GM19463 (cell line): ENCODE results near the gene LAGE3.
A peak's percentile ranks its signal among the peaks of the same experiment; 100 is the strongest.
"Not testable (repeated sequence)": the region's sequence is repeated elsewhere in the genome, so short reads cannot be mapped to it uniquely, and the experiment has no call there.

Source experiments
- ATAC-seq: cut with Tn5 transposase; IDR thresholded peaks from one replicate; pipeline ENCODE4 v1.9.1; 2021; ENCODE audit warnings: mild to moderate bottlenecking, moderate library complexity; ENCODE audit not compliant: unreplicated experiment

LAGE3 gene

DNA sequence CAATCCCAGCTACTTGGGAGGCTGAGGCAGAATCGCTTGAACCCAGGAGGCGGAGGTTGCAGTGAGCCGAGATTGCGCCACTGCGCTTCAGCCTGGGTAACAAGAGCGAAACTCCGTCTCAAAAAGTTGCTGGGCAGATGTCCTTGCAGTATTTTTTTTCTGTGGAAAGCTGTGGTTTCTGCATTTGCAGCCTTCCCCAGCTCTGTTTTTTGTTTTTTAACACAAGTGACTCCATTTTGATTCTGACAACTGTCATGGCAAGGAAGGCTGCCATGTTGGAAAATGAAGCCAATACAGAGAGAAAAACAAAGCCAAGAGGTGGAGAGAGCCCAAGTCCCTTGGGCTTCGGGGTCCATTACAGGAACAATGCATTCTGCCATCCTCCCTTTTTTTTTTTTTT lies 23.0 kb upstream of the LAGE3 start:
- ATAC-seq = no peak

DNA sequence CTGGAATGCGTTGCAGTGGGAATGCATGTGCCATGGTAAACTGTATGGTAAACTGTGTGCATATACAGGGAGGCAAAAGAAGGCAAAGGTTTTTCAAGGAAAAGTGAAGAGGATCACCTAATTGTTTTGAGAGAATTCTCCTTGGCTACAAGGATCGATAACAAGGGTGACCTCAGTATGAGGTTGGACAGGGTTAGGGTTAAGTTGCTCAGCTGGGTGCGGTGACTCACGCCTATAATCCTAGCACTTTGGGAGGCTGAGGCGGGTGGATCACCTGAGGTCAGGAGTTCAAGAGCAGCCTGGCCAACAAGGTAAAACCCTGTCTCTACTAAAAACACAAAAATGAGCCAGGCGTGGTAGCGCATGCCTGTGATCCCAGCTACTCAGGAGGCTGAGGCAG lies 22.3 kb upstream of the LAGE3 start:
- ATAC-seq = not testable (repeated sequence)

DNA sequence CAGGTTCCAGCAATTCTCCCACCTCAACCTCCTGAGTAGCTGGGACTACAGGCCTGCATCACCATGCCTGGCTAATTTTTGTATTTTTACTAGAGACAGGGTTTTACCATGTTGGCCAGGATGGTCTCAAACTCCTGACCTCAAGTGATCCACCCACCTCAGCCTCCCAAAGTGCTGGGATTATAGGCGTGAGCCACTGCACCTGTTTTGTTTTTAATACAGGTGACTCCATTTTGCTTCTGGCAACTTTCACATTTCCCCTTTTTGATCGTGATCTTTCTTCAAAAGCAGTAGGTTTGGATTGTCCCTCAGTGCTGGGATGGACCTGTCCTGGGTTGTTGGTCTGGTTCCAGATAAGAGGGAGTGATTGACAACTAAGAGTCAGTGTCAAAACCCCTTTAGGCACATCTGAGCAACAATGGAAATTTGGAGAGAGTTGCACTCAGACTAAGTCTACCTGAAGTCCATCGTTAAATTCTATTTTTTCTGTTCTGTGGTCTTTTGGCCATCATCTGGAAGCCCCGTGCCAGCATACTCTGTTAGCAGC lies 17.6 kb upstream of the LAGE3 start:
- not testable (repeated sequence) for ATAC-seq

DNA sequence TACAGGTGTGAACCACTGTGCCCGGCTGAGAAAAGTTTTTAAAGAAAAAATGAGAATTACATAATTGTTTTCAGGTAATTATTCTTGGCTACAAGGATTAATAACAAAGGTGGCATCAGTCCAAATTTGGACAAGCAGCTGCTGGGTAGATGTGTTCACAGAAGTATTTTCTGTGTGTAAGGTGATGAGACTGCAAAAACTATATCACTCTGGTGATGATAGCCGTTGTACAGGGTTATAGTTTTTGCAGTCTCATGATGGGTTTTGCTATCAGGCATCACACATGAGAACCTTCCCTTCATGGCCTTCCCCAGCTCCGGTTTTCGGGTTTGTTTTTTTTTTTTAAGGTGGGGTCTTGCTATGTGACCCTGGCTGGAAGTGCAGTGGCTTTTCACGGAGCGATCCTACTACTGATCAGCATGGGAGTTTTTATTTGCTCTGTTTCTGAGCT lies 16.4 kb upstream of the LAGE3 start:
- no peak for ATAC-seq

DNA sequence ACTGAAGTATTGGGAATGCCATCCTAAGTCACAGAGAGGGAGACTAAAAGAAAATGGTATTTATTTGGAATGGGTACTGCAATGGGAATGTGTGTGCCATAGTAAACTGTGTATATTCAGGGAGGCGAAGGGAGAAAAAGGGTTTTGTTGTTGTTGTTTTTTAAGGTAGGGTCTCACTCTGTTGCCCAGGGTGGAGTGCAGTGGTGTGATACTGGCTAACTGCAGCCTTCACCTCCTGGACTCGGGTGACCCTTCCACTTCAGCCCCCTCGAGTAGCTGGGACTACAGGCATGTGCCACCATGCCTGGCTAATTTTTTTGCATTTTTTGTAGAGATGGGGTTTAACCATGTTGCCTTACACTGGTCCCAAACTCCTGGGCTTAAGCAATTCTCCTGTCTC lies 15.6 kb upstream of the LAGE3 start:
- ATAC-seq = no peak

DNA sequence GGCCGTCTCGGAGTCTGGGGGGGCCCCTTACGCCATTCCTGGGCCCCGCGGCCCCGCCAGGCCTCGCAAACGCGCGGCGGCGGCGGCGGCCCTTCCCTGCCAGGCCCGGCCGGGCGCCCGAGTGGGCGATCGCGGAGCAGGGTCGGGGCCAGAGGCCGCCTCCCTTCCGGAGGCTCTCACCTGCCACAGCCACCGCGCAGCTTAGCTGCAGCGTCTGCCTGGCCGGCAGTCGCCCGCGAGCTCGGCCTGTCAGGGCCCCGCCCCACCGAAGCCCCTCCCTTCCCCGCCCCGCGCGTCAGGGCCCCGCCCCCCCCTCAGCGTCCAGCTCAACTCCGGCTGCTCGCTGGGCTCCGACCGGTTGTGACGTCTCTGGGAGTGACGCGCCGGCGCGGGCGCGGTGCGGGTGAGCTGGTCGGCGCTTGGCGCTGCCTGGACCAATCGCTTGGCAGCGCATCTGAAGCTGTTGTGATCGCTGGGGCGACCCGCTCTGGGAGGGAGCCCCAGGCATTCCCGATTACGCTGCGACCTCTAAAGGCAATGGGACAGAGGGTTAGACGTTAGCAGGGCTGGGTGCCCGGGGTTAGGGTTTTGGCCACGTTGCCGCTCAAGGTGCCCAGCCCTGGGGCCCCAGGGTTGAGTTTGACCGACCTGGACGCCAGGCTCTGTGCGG lies 11.5 kb upstream of the LAGE3 start, which contains the start of gene SLC10A3:
Gene SLC10A3, minus strand, starts transcription at position 216 of the 670 bp plus-strand sequence. CDS start 1,689 bp downstream, outside the sequence.
- peak; percentile 78 for ATAC-seq

DNA sequence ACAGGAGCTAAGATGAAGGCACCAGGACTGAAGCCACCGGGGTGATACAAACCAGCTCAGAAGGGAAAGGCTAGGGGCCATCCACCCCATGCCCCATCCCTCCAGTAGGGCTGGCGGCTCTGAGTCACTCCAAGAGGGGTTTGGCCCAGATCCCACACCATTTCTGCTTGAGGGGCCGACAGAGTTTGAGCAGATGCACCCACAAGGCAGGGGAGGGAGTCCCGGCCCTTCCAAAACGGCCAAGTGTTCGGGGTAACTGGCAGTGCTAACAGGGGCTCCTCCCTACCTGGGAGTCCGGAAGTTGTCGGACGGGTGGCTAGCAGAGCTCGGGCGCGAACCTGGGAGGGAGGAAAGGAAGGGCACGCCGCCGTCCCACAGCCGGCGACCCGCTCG lies 10.9 kb upstream of the LAGE3 start:
- ATAC-seq = peak; percentile 16

DNA sequence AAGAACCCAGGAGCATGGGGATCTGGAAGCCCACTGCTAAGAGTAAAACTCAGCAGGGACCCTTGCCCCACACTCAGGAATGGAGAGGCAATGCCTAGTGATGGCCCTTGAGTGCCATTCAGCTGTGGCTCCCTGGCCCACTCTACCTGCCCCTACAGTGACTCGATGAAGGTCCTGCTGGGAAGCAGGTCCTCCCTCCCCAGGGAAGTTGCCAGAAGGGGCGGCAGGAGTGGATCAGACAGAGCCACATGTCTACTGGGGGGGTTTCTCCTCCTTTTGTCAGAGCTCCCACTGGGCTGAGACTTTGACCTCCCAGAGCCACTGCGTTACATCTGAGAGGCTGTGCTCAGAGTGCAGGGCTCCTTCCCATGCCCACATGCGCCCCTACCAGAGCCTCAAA lies 10.1 kb upstream of the LAGE3 start:
- ATAC-seq = no peak

DNA sequence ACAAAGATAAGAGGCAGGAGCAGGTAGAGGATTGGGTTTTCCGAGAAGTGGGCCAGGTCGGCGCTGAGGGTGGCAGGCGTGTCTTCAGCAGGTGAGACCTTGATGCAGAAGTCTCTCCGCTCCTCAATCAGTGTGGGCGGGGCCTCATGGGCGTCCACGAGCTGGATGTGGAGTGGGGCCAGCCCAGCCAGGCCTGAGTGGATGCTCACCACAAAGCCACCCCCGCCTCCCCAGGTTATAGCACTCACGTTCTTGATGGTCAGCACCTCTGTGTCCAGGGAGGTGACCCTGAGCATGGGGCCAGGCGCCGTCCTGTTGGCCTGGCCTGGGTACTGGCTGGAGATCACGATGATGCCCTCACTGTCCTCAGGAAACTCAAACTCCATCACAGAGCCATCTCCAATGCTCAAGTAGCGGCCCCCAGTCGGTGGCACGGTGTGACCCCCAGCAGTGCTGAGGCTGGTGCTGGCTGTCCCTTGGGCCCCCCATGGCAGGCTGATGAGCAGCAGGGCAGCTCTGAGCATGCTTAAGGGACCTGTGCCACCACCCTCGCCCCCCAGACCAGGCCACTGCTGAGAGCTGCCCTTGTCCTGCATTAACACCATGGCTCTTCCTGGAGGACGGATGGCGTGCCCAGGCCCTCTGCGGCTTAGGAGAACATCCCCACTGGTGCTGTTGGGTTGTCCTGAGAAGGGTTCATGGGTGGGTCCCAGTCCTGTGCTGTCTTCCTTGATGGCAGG lies 9.4 kb upstream of the LAGE3 start:
- ATAC-seq = no peak

DNA sequence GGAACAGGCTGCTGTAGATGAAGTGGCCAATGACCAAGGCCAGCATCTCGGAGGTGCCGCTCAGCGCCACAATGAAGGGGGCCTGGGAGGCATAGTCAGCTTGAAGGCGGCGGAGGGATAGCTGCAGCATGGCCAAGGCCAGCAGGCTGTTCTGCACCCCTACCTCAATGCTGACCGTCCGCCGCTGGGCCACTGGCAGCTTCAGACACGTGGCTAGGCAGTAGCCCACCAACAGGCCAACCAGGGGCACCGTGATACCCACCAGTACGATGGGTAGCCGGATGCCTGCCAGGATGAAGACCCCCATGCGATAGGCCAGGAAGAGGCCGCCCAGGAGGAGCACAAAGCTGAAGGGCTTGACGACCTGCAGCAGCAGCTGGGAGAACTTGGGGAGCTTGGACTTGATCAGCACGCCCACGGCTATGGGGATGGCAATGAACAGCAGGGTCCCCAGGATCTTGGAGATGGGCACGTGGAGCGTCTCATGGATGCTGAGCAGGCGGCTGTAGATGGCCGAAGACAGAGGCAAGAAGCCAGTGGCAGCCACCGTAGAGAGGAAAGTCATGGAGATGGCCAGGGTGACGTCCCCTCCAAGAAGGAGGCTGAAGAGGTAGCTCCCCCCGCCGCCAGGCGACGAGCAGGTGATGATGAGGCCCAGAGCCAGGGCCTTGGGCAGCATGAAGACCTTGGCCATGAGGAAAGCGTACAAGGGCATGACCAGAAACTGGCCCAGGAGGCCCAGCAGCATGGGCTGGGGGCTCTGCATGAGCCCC lies 8.6 kb upstream of the LAGE3 start:
- no peak for ATAC-seq

DNA sequence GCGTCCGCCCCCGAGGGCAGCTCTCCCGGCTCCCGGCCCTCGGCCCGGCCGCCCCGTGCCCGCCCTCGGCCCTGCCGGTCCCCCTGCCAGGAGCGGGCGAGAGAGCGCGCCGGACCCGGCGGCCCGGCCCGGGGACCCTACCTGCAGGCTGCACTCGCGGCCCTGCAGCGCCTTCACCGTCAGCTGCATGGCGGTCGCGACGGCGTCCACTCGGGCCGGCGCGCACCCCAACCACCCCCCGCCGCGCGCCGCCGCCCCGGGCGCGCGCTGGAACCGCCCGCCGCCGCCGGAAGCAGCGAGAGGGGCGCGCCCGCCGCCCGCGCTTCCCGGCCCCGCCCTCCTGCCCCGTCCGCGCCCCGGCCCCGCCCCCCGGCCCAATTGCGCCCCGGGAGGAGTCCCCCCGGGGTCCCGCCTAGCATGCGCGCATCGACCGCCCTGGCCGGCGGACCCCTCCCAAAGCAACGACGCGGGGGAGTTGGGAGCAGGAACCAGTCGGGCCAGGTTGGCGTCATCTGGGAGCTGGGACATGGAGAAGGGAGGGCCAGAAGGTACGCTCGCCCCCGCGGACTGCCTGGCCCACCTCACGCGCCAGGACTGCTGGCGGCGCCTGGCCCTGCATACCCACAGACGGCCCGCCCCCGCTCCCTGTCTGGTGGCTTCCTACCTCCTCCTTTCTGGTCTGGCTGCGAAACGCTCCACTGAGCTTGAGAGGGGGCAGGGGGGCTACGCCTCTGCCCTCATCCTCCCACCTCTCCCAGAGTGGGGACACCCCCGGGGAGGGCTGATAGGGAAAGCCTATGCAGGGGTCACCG lies 7.5 kb upstream of the LAGE3 start, which contains the start of gene UBL4A:
Gene UBL4A, minus strand, starts transcription at position 220 of the 812 bp plus-strand sequence. Its CDS starts 31 bp downstream, at position 189.
- peak; percentile 23 for ATAC-seq

DNA sequence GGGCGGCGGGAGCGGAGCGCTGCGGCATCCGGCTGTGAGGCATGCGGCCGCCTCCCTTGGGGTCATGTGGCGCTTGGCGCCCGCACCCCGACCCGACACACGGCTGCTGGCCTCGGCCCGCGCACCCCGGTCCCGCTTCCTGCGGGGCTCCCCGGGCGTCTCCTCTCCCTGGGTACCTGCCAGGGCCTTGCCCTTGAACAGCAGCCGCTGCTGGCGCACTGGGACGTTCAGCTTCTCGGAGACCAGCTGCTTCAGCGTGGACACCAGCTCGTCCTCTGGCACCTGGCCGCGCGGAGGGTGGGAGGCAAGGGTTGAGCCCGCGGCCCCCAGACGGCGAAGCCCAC lies 6.9 kb upstream of the LAGE3 start:
- ATAC-seq = no peak

DNA sequence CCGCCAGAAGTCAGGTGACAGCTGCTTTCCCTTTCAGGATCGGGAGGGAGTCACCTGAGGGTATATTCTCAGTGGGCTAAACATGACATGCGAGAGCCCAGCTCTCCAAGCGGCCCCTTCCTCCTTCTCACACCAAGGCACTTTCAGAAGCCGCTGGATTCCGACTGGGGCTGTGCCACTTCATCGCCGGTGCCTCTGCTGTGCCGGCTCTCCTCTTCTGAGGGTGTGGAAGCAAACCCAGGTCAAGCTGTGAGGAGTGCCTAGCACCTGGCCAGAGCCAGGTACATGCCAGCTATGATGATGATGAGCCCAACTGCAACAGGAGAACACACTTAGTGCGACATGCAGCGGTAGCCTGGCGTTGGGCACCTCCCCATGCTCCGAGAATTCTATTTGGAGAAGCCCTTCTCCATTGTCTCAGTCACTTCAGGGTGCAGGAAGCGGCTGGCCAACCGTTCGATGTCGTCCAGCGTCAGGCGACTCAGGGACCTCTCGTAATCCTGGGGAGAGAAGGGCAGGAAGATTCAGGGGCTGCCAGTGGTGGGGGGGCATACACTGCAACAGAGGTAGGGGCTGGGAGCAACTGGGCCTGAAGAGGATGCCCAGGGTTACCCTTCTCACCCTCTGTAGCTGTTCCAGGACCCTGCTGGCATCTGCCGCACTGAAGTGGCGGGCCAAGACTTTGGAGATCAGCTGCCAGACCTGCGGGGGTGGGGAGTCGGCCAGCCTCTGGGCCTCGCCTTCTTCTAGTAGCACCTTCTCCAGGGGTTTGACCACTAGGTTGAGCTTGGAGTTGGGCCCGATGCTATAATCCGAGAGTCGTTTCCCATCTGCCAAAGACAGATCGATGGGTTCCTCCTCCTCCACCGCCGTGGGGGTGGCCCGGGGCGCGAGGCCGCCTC lies 6.3 kb upstream of the LAGE3 start:
- ATAC-seq = no peak

DNA sequence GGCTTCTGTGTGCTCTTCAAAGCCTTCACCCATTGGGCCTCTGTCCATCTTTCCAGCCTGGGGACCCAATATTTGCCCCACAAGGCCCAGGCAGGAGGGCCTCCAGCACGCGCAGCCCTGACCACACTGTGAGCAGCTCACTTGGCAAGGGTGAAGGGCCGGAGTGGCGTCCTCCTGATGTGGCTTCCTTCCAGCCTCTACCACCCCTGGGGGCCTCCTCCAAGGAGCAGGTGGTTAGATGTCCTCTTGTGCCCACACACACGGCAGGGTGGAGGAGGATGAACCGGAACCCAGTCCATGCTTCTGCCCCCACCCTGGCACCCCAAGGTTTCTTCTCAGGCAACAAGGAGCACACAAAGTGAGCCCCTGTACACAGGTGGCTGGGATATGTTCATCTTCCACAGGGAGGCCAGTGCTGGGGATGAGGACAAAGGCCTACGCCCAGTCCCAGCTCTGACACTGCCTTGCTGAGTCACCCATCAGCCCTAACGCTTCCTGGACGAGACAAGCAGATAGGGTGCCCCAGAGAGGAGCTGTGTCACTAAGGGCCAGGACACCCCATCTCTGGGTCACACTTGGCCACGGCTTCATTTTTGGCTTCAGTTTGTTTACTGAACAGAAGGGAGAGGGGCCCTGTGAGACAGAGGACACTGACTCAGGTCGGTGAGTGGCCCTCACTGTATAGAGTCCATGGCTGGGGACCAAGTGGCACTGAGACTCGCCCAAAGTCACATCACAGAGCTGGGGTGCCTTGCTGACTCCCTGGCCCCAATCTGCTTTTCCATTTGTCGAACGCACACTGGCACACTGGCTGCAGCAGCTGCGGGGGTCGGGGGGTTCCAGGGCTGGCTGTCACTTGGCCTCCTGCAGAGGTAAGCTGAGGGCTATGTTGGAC lies 5.4 kb upstream of the LAGE3 start:
- ATAC-seq = no peak

DNA sequence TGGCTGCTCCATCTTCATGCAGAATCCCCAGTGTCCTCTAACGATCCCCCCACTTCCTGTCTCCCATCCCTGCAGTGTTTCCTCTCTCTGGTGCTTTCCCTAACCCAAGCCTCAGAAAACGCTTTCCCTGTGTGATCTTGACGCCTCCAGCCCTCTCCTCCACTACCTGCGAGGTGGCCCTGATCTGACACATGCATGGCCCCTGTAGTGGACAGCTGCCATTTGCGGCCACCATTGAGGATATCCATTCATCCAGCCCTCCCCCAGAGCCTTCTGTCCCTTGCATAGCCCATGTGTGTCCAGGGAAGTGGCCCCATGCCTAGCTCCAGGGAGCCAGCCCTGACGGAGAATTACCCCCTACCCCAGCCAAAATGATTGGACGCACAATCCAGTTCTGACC lies 4.2 kb upstream of the LAGE3 start:
- no peak for ATAC-seq

DNA sequence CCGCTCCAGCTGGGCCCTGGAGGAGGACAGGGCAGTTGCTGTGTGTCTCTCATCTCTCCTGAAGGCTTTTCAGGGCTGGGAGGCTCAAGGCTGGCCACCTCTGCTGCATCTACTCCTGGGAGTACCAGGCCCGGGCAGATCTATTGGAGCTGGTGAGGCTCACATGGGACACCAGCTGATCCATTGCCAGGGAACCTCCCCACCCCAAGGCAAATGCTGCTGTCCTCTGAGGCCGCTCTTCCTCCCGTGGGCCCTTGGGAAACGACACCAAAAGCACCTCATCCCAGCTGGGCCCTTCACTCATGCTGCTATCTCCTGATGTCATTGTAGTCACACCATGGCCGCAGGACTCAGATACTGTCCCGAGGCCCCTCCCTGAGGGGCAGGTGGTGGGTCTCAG lies 3.7 kb upstream of the LAGE3 start:
- ATAC-seq = no peak

DNA sequence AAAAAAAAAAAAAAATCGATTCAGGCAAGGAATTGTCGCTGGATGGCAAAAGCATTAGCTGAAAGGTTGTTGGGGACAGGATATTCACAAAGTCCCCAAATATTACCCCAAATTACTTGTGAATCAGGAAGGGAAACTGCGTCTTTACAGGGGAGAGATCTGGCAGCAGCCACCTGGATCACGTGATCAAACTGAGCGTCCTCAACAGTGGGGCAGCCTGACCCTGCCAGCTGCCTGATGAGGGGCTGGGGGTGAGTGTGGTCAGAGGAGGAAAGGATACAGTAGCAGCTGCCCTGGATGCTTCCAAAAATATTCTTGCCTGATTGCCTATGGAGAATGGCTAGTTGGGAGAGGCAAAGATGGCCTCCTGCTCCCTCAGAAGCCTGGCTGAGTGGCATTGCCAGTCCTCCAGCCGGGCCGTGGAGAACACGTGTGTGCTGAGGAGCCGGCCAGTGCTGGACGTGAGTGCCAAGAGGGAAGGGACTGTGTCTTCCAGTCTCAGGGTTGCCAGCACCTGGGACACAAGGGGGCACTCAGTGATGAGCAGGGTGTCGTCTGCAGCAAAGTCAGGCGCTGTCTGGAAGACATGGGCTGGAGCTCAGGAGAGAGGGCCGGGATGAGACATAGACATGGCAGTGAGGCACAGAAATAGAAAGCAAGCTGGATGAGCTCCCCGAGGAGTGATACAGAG lies 3.0 kb upstream of the LAGE3 start:
- ATAC-seq = no peak

DNA sequence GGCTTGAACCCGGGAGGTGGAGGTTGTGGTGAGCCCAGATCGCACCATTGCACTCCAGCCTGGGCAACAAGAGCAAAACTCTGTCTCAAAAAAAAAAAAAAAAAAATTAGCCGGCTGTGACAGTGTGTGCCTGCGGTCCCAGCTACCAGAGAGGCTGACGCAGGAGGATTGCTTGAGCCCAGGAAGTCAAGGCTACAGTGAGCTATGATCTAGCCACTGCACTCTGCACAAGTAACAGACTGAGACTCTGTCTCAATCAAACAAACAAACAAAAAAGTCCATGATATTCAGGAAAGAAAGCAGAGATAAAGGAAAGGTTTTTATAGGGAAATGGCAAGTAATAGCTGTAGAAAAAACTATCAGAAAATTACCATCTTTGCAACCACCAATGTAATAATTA lies 2.1 kb upstream of the LAGE3 start:
- no peak for ATAC-seq
